HG03066 (cell line): ENCODE measurements around the gene CDK6.

Experiments
- ATAC-seq: cut with Tn5 transposase; IDR thresholded peaks from one replicate; pipeline ENCODE4 v1.9.1; 2021; ENCODE audit warnings: low read depth; ENCODE audit not compliant: unreplicated experiment

The CDK6 gene

GRCh38 chr7:92694211-92694610, 142.2 kb downstream of the CDK6 start:
- no peak for ATAC-seq

- ATAC-seq, result no peak
These were observed 142.9 kb downstream of the CDK6 start for GRCh38 chr7:92693519-92693918.

DNA sequence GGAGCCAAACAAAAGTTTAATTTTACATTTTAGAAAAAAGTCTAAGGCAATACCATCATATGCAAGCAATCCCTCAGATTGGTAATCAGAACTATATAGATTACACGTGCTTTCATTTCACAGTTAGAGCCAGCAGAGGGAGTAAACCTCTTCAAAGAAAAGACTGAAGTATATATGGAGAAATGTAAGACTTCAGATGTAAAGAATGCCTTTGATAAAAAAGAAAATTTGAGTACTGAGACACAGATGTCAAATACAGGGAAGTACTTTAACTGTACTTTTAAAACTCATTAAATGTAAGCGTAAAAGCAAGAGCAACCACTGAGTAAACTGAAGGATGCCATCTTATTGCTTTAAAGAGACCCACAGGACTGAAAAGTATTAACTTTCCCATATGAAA, 144.8 kb downstream of the CDK6 start:
- ATAC-seq, result peak; percentile 72

DNA sequence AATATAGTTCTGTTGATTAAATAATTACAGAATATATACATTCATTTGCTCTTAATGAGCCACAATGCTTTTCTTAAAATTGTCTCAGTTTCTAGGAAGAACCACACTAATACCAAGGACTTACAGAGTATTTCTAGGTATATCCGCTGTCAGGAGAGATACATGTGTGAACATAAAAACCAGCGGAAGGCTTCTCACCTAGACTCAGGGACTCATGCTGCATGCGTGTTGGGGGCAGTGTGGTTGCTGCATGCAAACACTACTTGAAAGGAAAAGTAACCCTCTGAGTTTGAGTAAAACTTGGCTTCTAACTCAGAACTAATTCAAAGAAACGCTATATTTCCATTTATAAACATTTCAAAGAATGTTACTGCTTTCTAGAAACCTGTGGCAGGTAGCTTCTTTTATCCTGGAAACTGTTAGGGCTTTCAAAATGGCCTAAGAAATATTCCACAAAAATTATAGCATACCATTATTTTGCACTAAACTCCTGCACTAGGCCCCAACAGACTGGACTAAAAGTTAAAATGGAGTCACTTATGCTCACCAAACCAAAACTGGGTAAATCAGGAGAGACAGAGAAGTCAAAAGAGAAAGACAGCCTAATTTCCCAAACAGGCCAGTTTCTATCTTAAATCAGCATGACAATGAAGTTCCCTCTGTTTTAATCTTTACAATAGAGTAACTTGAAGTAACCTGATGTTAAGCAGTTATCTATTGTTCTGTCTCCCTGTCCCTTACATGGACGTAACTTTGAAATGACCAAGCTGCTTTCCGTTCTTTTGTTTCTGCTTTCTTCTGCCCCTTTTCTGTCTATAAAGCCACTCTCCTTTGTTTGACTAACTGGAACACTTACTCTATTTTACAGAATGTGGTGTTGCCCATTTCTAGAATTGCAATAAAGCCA, 151.0 kb downstream of the CDK6 start:
- ATAC-seq, result no peak

GRCh38 chr7:92684274-92684673, 152.1 kb downstream of the CDK6 start:
- no peak for ATAC-seq

DNA sequence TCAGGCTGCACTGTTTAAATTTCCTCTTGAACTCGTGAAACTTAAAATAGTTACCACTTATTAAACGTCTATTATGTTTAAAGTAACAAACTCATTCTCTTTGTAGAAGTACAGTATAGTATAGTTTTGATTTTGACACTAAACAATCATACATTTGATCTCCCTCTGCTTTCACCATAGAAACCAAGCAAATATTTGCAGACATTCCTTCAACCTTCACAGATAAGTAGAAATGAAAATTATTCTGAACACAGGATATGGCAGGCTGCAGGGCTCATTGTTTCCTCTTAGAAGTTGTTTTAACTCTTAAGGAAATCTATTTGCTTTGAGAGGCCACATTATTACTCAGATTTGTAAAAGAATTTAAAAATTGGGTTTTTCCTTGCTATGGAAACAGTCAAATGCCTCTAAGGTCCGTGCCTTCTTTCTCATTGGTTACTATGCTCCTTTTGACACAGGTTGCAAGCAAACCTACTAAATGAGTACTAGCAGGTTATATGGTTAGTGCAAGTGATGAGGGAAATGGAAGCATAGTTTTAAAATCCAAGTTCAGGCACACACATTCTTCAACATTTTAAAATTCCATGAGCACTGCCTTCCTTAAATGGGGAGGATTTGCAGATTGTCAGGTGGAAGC, 153.4 kb downstream of the CDK6 start:
- no peak for ATAC-seq

- ATAC-seq, result no peak
These were observed 154.0 kb downstream of the CDK6 start for GRCh38 chr7:92682330-92682729.

DNA sequence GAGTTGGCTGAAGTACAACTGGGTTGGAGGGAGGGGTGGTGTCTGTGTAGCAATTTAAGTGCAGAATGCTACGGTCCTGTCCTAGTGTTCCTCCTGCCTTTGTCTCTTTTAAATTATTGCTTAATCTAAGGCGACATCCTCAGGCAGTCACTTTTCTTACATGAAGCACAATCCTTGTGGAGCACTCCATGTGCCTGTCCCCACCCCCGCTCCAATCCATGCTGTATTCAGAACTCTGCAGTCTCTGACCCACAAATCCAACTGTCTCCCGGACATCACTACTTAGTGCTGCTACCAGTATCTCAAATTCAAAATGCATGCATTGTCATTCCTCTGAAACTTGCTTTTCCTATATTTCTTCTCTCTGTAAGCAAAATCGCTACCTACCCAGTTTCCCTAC, 154.7 kb downstream of the CDK6 start:
- no peak for ATAC-seq

DNA sequence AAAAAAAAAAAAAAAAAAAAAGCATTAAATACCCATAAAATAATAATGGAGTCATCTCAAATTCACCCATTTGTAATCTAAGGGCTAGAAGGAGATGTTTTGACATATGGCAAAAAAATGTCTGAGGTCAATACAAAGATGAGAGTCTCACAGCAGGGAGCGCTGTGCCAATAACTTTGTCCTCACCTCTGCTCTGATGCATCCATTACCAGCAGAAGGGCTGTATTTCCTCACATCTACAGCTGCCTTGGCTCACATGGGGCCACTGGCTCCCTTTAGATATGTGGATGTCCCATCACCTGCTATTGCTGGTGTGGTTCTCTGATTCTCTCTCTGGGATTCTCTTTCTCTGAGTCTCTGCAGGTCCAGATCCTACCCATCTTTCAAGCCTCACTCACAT, 155.9 kb downstream of the CDK6 start:
- no peak for ATAC-seq

DNA sequence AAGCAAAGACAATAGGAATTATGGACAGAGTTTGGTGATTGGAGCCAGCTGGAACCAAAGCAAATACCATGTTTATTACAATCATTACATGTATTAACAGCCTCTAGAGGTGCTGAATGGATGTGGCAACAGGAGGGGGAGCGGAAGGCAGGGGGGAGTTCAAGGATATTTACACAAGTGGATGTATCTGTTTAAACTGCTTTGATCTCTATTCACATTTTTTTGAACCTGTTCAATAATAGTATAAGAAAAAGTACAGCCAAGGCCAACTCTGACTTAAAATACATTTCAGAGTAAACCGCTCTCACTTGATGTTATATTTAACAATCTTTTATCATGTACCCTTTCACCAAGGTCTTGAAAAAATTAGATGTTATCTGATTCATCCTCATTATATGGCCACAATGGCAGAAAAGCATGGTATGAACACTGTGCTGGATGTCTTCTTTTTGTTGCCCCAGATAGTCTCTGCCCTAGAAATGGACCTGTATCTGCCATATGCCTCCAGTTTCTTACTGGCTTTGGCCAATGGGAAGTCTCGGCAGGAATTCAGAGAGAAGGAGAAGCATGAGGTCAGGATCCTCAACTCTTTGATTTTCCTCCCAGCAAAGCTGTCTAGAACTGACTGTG, 158.0 kb downstream of the CDK6 start:
- ATAC-seq, result no peak

- ATAC-seq, result no peak
These were observed 162.0 kb downstream of the CDK6 start for GRCh38 chr7:92674379-92674778.

DNA sequence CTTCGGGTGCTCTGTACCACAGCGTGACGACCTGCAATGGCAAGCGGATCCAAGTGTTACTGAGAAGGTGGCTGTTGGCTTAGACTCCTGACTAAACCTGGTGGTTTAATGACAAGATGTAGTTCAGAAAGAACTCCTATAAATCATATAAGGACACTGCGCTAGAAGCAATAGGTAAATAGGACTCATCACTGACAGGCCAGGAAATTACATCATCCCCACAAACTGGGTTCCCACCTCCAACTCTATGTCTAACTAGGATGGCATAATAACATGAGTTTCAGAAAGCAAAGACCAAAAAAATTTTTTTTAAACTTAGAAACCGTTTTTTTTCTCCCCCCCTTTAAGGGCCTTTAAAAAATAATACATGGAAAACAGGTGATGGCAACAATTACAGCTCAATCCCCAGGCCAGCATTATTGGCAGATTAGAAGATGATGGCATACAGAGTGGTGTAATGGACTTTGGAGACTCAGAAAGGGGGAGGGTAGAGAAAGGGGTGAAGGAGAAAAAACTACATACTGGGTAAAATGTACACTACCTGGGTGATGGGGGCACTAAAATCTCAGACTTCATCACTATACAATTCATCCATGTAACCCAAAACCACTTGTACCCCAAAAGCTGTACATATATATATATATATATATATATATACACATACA, 164.7 kb downstream of the CDK6 start:
- no peak for ATAC-seq

- ATAC-seq, result no peak
These were observed 166.0 kb downstream of the CDK6 start for GRCh38 chr7:92670204-92670851.

- no peak for ATAC-seq
These were observed 166.7 kb downstream of the CDK6 start for GRCh38 chr7:92669616-92670165.

GRCh38 chr7:92668564-92668963, 167.8 kb downstream of the CDK6 start:
- no peak for ATAC-seq

- ATAC-seq, result no peak
These were observed 168.4 kb downstream of the CDK6 start for GRCh38 chr7:92667816-92668535.

DNA sequence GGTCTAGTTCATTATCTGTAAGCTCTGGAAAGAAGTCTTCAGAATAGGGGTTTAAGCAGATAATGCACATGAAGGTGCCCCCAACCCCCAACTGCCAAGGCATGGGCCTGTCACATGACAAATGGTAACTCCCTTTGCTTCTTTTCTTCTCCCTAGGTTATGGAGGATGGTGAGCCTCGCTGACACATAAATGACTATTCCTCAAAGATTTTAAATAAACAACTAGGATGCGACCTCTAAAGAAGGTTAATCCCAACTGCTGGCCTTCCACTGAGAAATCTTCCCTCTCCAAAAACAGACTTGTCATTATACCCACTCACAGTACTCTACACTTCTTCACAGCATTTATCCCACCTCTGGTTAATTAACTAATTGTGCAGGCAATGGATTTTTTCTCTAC, 170.4 kb downstream of the CDK6 start:
- ATAC-seq, result no peak

DNA sequence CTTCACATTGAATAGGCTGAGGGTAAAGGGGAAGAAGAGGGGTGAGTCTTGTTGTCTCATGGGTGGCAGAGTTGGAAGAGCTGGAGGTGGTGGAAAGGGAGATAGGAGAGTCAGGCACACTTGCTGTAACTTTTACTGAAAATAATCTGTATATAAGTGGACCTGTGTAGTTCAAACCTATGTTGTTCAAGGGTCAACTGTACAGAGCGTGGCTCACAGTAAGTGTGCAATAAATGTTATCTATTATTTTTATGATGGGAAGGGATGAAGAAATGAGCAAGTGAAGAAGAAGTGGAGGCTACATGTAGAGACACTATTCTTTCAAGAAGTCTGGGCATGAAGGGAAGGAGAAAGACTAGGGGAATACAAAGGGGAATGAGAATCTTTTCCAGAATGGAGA, 174.7 kb downstream of the CDK6 start:
- ATAC-seq, result no peak

DNA sequence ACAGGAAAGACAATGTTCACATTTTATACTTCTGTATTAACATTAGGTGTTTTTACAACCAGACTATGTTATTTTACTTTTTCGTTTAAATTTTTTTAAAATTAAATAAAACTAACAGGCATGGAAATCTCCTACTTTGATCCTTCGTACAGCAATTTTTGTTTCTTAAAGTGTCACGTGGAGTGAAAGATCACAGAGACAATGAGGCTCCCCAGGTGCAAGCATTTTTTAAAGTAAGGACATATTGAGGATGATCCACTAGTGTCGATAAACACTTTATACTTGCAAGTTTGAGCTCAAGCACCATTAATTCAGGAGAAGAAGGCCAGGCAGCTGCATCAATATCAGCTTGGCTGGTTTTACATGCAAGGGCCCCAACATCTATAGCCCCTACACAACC, 177.7 kb downstream of the CDK6 start:
- ATAC-seq, result no peak

GRCh38 chr7:92657391-92657790, 179.0 kb downstream of the CDK6 start:
- ATAC-seq, result no peak
